Effector CD8-positive, alpha-beta T cell (primary cell): ENCODE data around the gene ZNHIT6.

Experiments used
- DNase-seq: peaks from one replicate; lab custom pipeline; 2025; lab: John Stamatoyannopoulos, UW

ZNHIT6 gene

GRCh38 chr1:85621430-85621829 is 86.8 kb downstream of the ZNHIT6 start:
- no peak for DNase-seq

- DNase-seq, result no peak
Measured at GRCh38 chr1:85617633-85618100, 90.6 kb downstream of the ZNHIT6 start.

GRCh38 chr1:85616736-85617135 is 91.5 kb downstream of the ZNHIT6 start:
- DNase-seq, result no peak

GRCh38 chr1:85616364-85616705 is 91.9 kb downstream of the ZNHIT6 start:
- no peak for DNase-seq

GRCh38 chr1:85615586-85616363 is 92.5 kb downstream of the ZNHIT6 start:
- no peak for DNase-seq

- no peak for DNase-seq
Measured at GRCh38 chr1:85612704-85613361, 95.4 kb downstream of the ZNHIT6 start.

GRCh38 chr1:85611856-85612255 is 96.4 kb downstream of the ZNHIT6 start:
- DNase-seq, result no peak

GRCh38 chr1:85611425-85611824 is 96.8 kb downstream of the ZNHIT6 start:
- no peak for DNase-seq

GRCh38 chr1:85609976-85610375 is 98.3 kb downstream of the ZNHIT6 start:
- DNase-seq, result no peak

GRCh38 chr1:85608851-85609250 is 99.4 kb downstream of the ZNHIT6 start:
- DNase-seq, result no peak

- DNase-seq, result no peak
Measured at GRCh38 chr1:85607921-85608265, 100.3 kb downstream of the ZNHIT6 start.

- no peak for DNase-seq
Measured at GRCh38 chr1:85607126-85607920, 100.9 kb downstream of the ZNHIT6 start.

- no peak for DNase-seq
Measured at GRCh38 chr1:85606414-85606800, 101.8 kb downstream of the ZNHIT6 start.

GRCh38 chr1:85605484-85606413 is 102.5 kb downstream of the ZNHIT6 start:
- no peak for DNase-seq

GRCh38 chr1:85604298-85604997 is 103.8 kb downstream of the ZNHIT6 start:
- no peak for DNase-seq

GRCh38 chr1:85603086-85603880 is 105.0 kb downstream of the ZNHIT6 start:
- no peak for DNase-seq

- DNase-seq, result no peak
Measured at GRCh38 chr1:85602571-85602970, 105.7 kb downstream of the ZNHIT6 start.

GRCh38 chr1:85601901-85602300 is 106.3 kb downstream of the ZNHIT6 start:
- DNase-seq, result no peak

- no peak for DNase-seq
Measured at GRCh38 chr1:85599681-85600080, 108.6 kb downstream of the ZNHIT6 start.
